K562 (cell line): ENCODE results near the gene SLC4A5. TPM values are rescaled to one million over a fixed set of nuclear protein-coding genes. Genes with fewer than 3 reads are reported as not detected.

Experiments
- ATAC-seq: fragments of 200-7000 bp; cut with Tn5 transposase; 3 replicates; pipeline ENCODE4 v1.9.1; 2020; ENCODE audit warnings: moderate library complexity
- BruUV-seq: library from RNA; stranded (reverse); fragments of 400-500 nt; replicated peaks from 2 replicates; lab custom pipeline; 2021; lab: Mats Ljungman, UMichigan
- CTCF ChIA-PET: fragments of 300-600 bp; formaldehyde crosslinking; extraction: SDS; loops from one replicate; lab custom pipeline; 2021; ENCODE audit warnings: low intra/inter-chr PET ratio; lab: Yijun Ruan, JAX
- POLR2A ChIA-PET: fragments of 300-600, 350-650 bp; sonication (Branson Sonifier 250); formaldehyde crosslinking; extraction: SDS; loops from one replicate; lab custom pipeline; 2021; ENCODE audit warnings: antibody characterized with exemption, inconsistent platforms; lab: Yijun Ruan, JAX
- DNase-seq, 4 experiments: peaks; one replicate each; pipeline versions ENCODE4 v3.0.0 to v3.0.0-alpha.2; 2011 to 2018; ENCODE audit warnings: low spot score in 3 of 4, mixed read lengths in 3 of 4; ENCODE audit errors: extremely low read depth in 1 of 4
- FAIRE-seq: peaks from 2 replicates; lab custom pipeline; 2011; peaks lifted over from hg19 to GRCh38; lab: Jason Lieb, UNC
- H2AFZ ChIP-seq: 2 replicates; pipeline ENCODE4 v1.6.0; 2011; ENCODE audit warnings: low read depth, low read length, control low read depth, inconsistent platforms
- H3K27ac ChIP-seq: fragments of 200-600 bp; 3 replicates; pipeline ENCODE4 v1.8.0; 2011; ENCODE audit warnings: low read depth, mild to moderate bottlenecking, control low read depth, inconsistent platforms, low read length, moderate library complexity, mixed read lengths; ENCODE audit errors: extremely low read depth
- H3K27me3 ChIP-seq, 2 experiments: fragments of 300-600 bp in 1 of 2; 2 replicates in 1 of 2; 3 replicates in 1 of 2; pipeline versions ENCODE4 v1.6.0 to v1.8.0; 2011; ENCODE audit warnings: inconsistent platforms in 2 of 2, low read length in 2 of 2, mild to moderate bottlenecking in 1 of 2, mixed read lengths in 1 of 2, moderate library complexity in 1 of 2; ENCODE audit not compliant: control insufficient read depth in 2 of 2, insufficient read depth in 2 of 2
- H3K36me3 ChIP-seq: fragments of 300-600 bp; 3 replicates; pipeline ENCODE4 v1.8.0; 2011; ENCODE audit warnings: mild to moderate bottlenecking, low read length, inconsistent platforms; ENCODE audit not compliant: control insufficient read depth, insufficient read depth
- H3K4me1 ChIP-seq, 2 experiments: fragments of 200-600 bp in 1 of 2; replicated peaks in 1 of 2; 2 replicates in 1 of 2; 3 replicates in 1 of 2; pipeline versions ENCODE4 v1.5.1 to v1.8.0; 2011; ENCODE audit warnings: inconsistent platforms in 2 of 2, low read length in 2 of 2, mild to moderate bottlenecking in 1 of 2, mixed read lengths in 1 of 2, moderate library complexity in 1 of 2; ENCODE audit not compliant: control insufficient read depth in 2 of 2, insufficient read depth in 2 of 2
- H3K4me2 ChIP-seq: 2 replicates; pipeline ENCODE4 v1.6.1; 2011; ENCODE audit warnings: low read length, control low read depth, inconsistent platforms, mixed read lengths; ENCODE audit not compliant: insufficient read depth
- H3K4me3 ChIP-seq: fragments of 200-600 bp; sonication (generic), shearing (Covaris generic); 2 replicates; pipeline ENCODE4 v1.5.1; 2016; ENCODE audit warnings: control low read depth, inconsistent platforms
- H3K79me2 ChIP-seq: fragments of 200-600 bp; 3 replicates; pipeline ENCODE4 v1.8.0; 2011; ENCODE audit warnings: low read length, inconsistent platforms; ENCODE audit not compliant: control insufficient read depth, insufficient read depth
- H3K9ac ChIP-seq, 2 experiments: 2 replicates each; pipeline versions ENCODE4 v1.6.0 to v1.6.1; 2011; ENCODE audit warnings: low read depth in 2 of 2, low read length in 2 of 2, control low read depth in 1 of 2, inconsistent platforms in 1 of 2, mild to moderate bottlenecking in 1 of 2, mixed read lengths in 1 of 2; ENCODE audit not compliant: insufficient read depth in 1 of 2
- H3K9me1 ChIP-seq: one replicate; pipeline ENCODE4 v1.6.0; 2011; ENCODE audit warnings: inconsistent platforms, mild to moderate bottlenecking, low read length, moderate library complexity; ENCODE audit not compliant: control insufficient read depth, insufficient read depth
- H3K9me3 ChIP-seq: replicated peaks from 2 replicates; pipeline ENCODE4 v1.5.1; 2011; ENCODE audit warnings: low read depth, low read length, inconsistent platforms; ENCODE audit not compliant: control insufficient read depth, insufficient read depth
- H4K20me1 ChIP-seq: replicated peaks from 2 replicates; pipeline ENCODE4 v1.6.1; 2011; ENCODE audit warnings: low read length, inconsistent platforms, mixed read lengths; ENCODE audit not compliant: control insufficient read depth, insufficient read depth
- BHLHE40 ChIP-seq: IDR thresholded peaks from 2 replicates; pipeline ENCODE4 v1.6.1; 2011; ENCODE audit warnings: low read length, improper control_type of control experiment
- HDAC3 ChIP-seq: fragments of 450-650 bp; IDR thresholded peaks from 2 replicates; pipeline ENCODE4 v1.6.1; 2018; ENCODE audit warnings: borderline replicate concordance, mild to moderate bottlenecking, moderate library complexity; ENCODE audit not compliant: partially characterized antibody
- HNRNPLL ChIP-seq: fragments of 200-400 bp; formaldehyde crosslinking; IDR thresholded peaks from 2 replicates; pipeline ENCODE4 v1.6.1; 2017; ENCODE audit warnings: low read length, low read depth, mild to moderate bottlenecking; ENCODE audit not compliant: poor library complexity, severe bottlenecking
- MCM2 ChIP-seq: fragments of 450-650 bp; IDR thresholded peaks from 2 replicates; pipeline ENCODE4 v1.6.1; 2017; ENCODE audit warnings: low read depth, mild to moderate bottlenecking
- MTA3 ChIP-seq: fragments of 450-650 bp; formaldehyde crosslinking; IDR thresholded peaks from 2 replicates; pipeline ENCODE4 v1.6.1; 2017; ENCODE audit warnings: mild to moderate bottlenecking, borderline replicate concordance
- MYNN ChIP-seq, 2 experiments: sonication (generic); formaldehyde crosslinking in 1 of 2; IDR thresholded peaks; 2 replicates each; pipeline versions ENCODE4 v1.5.0 to v1.6.1; 2016 to 2020; ENCODE audit warnings: antibody characterized with exemption in 1 of 2, missing genetic modification reagents in 1 of 2
- RERE ChIP-seq: sonication (generic); formaldehyde crosslinking; IDR thresholded peaks from 2 replicates; pipeline ENCODE4 v1.8.0; 2023; ENCODE audit warnings: missing genetic modification reagents, mild to moderate bottlenecking, borderline replicate concordance
- ZNF766 ChIP-seq: fragments of 200-800 bp; sonication (Bioruptor generic); conservative IDR thresholded peaks from 2 replicates; pipeline ENCODE4 v1.6.1; 2016; ENCODE audit warnings: missing genetic modification characterization, missing compliant biosample characterization
- WGBS: fragments of 100-300 bp; shearing (Covaris generic); methylation state at CpG from one replicate; pipeline ENCODE4 v1.1.6; 2016; ENCODE audit warnings: low coverage, mixed read lengths; ENCODE audit not compliant: insufficient coverage; ENCODE audit errors: missing lambda C conversion rate; 5-methylcytosine and 5-hydroxymethylcytosine counted together
- in situ Hi-C: fragments of 300-500 bp; cut with MboI; formaldehyde crosslinking; loops from 4 replicates; pipeline ENCODE4 v1.15.0; 2018; ENCODE audit warnings: inconsistent platforms, mixed read lengths
- intact Hi-C: fragments of 100-400 bp; cut with micrococcal nuclease; formaldehyde crosslinking; loops from 2 replicates; pipeline ENCODE4 v1.14.2; 2022
- polyA plus RNA-seq, 8 experiments: library from polyadenylated mRNA; depleted of rRNA in 4 of 8; stranded (reverse) in 5 of 8; unstranded in 3 of 8; fragments of >200 nt; fragmentation: Nextera tagmentation in 2 of 8; fragmentation: Illumina TruSeq in 1 of 8; extraction: Ambion mirVana in 2 of 8; extraction: Trizol in 1 of 8; gene quantifications; 2 replicates each; pipeline versions ENCODE4 v1.2.1 to v1.2.3, GENCODE V29; 2011 to 2014; ENCODE audit warnings: inconsistent platforms in 1 of 8, missing spikeins in 1 of 8
- total RNA-seq, 7 experiments: library from RNA; depleted of rRNA in 6 of 7; stranded (reverse); fragments of >200 nt in 6 of 7; fragmentation: Illumina TruSeq in 2 of 7; extraction: Trizol in 2 of 7; gene quantifications; 2 replicates each; pipeline versions ENCODE4 v1.2.1 to v1.2.3, GENCODE V29; 2011 to 2021; ENCODE audit warnings: low replicate concordance in 1 of 7

The SLC4A5 gene
- total and polyA plus RNA-seq, 9 of the 15 experiments (the other 6 are each of a cell fraction or from before 2014, with no cell fraction given): 0.03 to 0.77 (median 0.14) TPM; not detected in 1

- no peaks in the 10 kb centered on the region for H3K36me3 ChIP-seq
- no peak overlapping the region for H2AFZ ChIP-seq
- no peaks in the 10 kb centered on the region for H3K9me3 ChIP-seq
- no TSS peak for BruUV-seq
- no peaks in the 10 kb centered on the region for H3K79me2 ChIP-seq
- no peak for FAIRE-seq
- no peaks in the 10 kb centered on the region; the same call in 1 of the 2 replicates for H4K20me1 ChIP-seq
- ChIA-PET CTCF (no interaction called here), POLR2A (interaction anchor here (1.3 to 1.7 kb wide), 2 partner anchors 14 to 16 kb away, joined by 3 to 4 read pairs; no protein-coding TSS in a partner anchor)
- H3K27ac ChIP-seq: no peak overlapping the region
- in situ Hi-C loops: no loop called here
- no peak overlapping the region for H3K4me3 ChIP-seq
- H3K9ac ChIP-seq: no peak overlapping the region; a peak in 1 of 4 replicates
- peaks cover 15 to 33% of the 10 kb centered on the region in 2 experiments; a peak in 4 of 5 replicates for H3K27me3 ChIP-seq
- 17% methylated on average over 6 of the region's 6 CpGs for WGBS
- no peaks in the 10 kb centered on the region for H3K9me1 ChIP-seq
- intact Hi-C loops: no loop called here
- peaks cover 0 to 5% of the 10 kb centered on the region in 2 experiments; a peak in 3 of 5 replicates for H3K4me1 ChIP-seq
- TF ChIP-seq ZNF766: no peak
- peak; percentile 71 for TF ChIP-seq BHLHE40
- DNase-seq: no peak
- no peak for ATAC-seq
- no peak overlapping the region for H3K4me2 ChIP-seq
Measured at GRCh38 chr2:74286725-74287124, 56.5 kb downstream of the SLC4A5 start.

DNA sequence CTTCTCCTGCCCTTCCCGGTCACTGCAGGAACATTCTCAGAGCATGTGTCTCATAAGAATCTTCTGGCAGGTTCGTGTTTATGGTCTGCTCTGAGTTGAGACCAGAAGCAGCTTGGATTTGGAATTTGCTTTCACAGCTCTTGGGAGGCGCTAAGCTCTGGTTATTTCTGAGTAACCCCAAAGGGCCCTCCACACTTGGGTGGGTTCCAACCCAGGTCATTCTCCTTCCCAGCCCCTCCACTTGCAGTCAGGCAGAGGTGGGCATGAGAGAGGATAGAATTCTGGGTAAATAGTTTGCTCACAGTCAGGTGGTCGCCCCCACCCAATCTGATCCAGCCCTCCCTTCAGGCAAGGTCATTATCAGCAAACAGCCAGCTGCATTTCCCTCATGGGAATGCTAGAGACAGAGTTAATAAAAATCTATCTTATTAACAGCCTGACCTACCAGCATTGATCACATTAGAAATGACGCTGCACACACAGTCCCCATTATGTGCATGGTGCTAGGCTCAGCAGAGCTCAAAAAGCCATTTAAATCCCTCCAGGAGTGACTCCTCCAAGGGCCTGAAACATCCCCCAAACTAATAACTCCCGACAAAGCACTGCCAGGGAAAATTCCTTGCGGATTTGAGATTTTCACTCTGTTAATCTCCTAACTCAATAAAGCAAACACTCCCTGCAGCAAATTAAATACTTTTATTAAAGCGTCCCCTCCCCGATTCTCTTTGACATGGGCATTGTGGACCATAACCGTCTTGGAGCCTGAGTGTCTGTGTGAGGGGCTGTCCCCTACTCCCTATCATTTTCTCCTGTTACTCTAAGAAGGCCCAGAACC, 61.9 kb downstream of the SLC4A5 start:
- H3K27ac ChIP-seq: no peak overlapping the region
- no peak overlapping the region for H3K9ac ChIP-seq
- POLR2A ChIA-PET: interaction anchor here (0.8 to 1.3 kb wide), 5 partner anchors 10 to 76 kb away, joined by 3 to 4 read pairs (median 3); no protein-coding TSS in a partner anchor
- H3K36me3 ChIP-seq: no peaks in the 10 kb centered on the region
- intact Hi-C loops (no loop called here), in situ Hi-C loops (no loop called here)
- H3K79me2 ChIP-seq: no peaks in the 10 kb centered on the region
- H3K4me1 ChIP-seq: no peaks in the 10 kb centered on the region; a peak in 1 of 5 replicates
- H3K9me3 ChIP-seq: no peaks in the 10 kb centered on the region
- H3K4me3 ChIP-seq: no peak overlapping the region
- ATAC-seq (no peak), DNase-seq (no peak), FAIRE-seq (no peak)
- BruUV-seq: no TSS peak
- WGBS: 4% methylated on average over 10 of the region's 10 CpGs
- no peaks in the 10 kb centered on the region for H3K9me1 ChIP-seq
- no peak overlapping the region for H2AFZ ChIP-seq
- no peaks in the 10 kb centered on the region for H4K20me1 ChIP-seq
- peaks cover 22 to 53% of the 10 kb centered on the region in 2 experiments; a peak in 3 of 5 replicates for H3K27me3 ChIP-seq
- H3K4me2 ChIP-seq: no peak overlapping the region
- CTCF ChIA-PET: no interaction called here
- TF ChIP-seq HNRNPLL (no peak), RERE (CRISPR knock-in tag) (no peak), HDAC3 (no peak), MTA3 (no peak), MYNN (IDR thresholded peaks at IDR 0.05) (no peak), MYNN (CRISPR knock-in tag; IDR thresholded peaks at IDR 0.05) (no peak), MCM2 (no peak)
